Endothelial cell (in vitro differentiated cells): ENCODE results near the gene SKIDA1. TPM values are rescaled to one million over a fixed set of nuclear protein-coding genes. Genes with fewer than 3 reads are reported as not detected.

Source experiments
- DNase-seq: peaks from one replicate; pipeline ENCODE4 v3.0.0; 2021; ENCODE audit warnings: low spot score
- H3K27ac Mint-ChIP-seq: one replicate; pipeline ENCODE4 v1.8.0; 2021; ENCODE audit warnings: mixed read lengths, inconsistent platforms; ENCODE audit not compliant: unreplicated experiment
- H3K27me3 Mint-ChIP-seq: one replicate; pipeline ENCODE4 v1.8.0; 2021; ENCODE audit warnings: mild to moderate bottlenecking, moderate library complexity, mixed read lengths, inconsistent platforms; ENCODE audit not compliant: unreplicated experiment
- H3K36me3 Mint-ChIP-seq: one replicate; pipeline ENCODE4 v1.8.0; 2021; ENCODE audit warnings: mild to moderate bottlenecking, low read depth, mixed read lengths, inconsistent platforms; ENCODE audit not compliant: unreplicated experiment
- H3K4me1 Mint-ChIP-seq: one replicate; pipeline ENCODE4 v1.8.0; 2021; ENCODE audit warnings: mild to moderate bottlenecking, mixed read lengths, inconsistent platforms; ENCODE audit not compliant: unreplicated experiment
- H3K4me3 Mint-ChIP-seq: one replicate; pipeline ENCODE4 v1.8.0; 2021; ENCODE audit warnings: mild to moderate bottlenecking, mixed read lengths, inconsistent platforms; ENCODE audit not compliant: unreplicated experiment
- H3K9me3 Mint-ChIP-seq: one replicate; pipeline ENCODE4 v1.8.0; 2021; ENCODE audit warnings: mixed read lengths, inconsistent platforms; ENCODE audit not compliant: unreplicated experiment
- total RNA-seq: library from RNA; stranded (reverse); fragmentation: NEBNext Ultra II Directional; extraction: Animal tissue kit (Norgen Biotek cat#: 25700); gene quantifications from one replicate; pipeline ENCODE4 v1.2.1, GENCODE V29; 2021; ENCODE audit not compliant: unreplicated experiment
- TF ChIP-seq, protein P1 (sequence below): fragments of 200-600 bp; sonication (generic); IDR thresholded peaks from one replicate; pipeline ENCODE4 v1.5.0; 2021; ENCODE audit warnings: antibody characterized with exemption; ENCODE audit not compliant: unreplicated experiment

The SKIDA1 gene
- total RNA-seq, 1 donor from 2014 or later: 5.9 TPM

DNA sequence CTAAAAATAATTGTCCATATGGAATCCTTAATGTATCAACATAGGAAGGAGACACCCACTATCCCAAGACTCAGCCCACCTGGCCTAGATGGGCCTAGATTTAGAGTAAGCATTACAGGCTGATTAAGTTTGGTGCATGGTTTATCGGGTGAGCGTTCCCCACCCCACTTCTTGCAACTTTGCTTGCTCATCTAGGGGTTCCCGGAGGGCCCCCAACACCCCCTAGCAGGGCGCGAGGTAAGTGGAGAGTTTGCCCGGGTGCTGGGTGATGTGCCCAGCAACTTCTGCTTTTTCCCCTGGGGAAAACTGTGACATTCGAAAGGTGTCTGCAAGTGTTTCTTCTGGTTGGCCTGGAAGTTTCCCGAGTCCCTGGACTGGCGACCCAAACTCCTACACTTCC lies 31.7 kb downstream of the SKIDA1 start:
- peaks cover 25% of the 10 kb centered on the region for H3K4me1 Mint-ChIP-seq
- peak overlapping the region; percentile 82 for H3K4me3 Mint-ChIP-seq
- peaks cover 9% of the 10 kb centered on the region for H3K27me3 Mint-ChIP-seq
- H3K27ac Mint-ChIP-seq: peak overlapping the region; percentile 74
- no peaks in the 10 kb centered on the region for H3K36me3 Mint-ChIP-seq
- DNase-seq: no peak
- H3K9me3 Mint-ChIP-seq: no peaks in the 10 kb centered on the region
- TF ChIP-seq, protein P1, sequence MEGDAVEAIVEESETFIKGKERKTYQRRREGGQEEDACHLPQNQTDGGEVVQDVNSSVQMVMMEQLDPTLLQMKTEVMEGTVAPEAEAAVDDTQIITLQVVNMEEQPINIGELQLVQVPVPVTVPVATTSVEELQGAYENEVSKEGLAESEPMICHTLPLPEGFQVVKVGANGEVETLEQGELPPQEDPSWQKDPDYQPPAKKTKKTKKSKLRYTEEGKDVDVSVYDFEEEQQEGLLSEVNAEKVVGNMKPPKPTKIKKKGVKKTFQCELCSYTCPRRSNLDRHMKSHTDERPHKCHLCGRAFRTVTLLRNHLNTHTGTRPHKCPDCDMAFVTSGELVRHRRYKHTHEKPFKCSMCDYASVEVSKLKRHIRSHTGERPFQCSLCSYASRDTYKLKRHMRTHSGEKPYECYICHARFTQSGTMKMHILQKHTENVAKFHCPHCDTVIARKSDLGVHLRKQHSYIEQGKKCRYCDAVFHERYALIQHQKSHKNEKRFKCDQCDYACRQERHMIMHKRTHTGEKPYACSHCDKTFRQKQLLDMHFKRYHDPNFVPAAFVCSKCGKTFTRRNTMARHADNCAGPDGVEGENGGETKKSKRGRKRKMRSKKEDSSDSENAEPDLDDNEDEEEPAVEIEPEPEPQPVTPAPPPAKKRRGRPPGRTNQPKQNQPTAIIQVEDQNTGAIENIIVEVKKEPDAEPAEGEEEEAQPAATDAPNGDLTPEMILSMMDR: no peak

DNA sequence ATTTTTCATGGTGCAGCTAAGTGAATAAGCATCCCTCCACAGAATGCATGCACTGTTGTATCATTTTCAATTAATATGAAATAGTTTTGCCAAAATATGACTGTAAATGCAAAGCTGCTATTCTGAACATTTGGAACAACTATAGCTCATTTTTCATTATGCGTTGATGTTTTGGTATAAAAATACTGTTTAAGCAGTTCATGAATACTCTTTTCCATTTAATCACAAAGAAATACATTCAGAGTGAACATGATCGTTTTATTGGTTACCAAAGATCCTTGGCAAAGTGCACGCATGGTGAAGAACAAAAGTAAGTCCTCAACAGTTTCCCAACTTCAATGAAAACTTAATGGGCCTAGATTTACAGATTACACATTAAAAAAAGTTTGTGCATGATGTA lies 33.1 kb downstream of the SKIDA1 start:
- Mint-ChIP-seq H3K36me3 (no peaks in the 10 kb centered on the region), H3K4me1 (peaks cover 13% of the 10 kb centered on the region), H3K4me3 (no peak overlapping the region), H3K27ac (no peak overlapping the region), H3K9me3 (no peaks in the 10 kb centered on the region), H3K27me3 (peaks cover 8% of the 10 kb centered on the region)
- DNase-seq: no peak
- TF ChIP-seq, protein P1: no peak

DNA sequence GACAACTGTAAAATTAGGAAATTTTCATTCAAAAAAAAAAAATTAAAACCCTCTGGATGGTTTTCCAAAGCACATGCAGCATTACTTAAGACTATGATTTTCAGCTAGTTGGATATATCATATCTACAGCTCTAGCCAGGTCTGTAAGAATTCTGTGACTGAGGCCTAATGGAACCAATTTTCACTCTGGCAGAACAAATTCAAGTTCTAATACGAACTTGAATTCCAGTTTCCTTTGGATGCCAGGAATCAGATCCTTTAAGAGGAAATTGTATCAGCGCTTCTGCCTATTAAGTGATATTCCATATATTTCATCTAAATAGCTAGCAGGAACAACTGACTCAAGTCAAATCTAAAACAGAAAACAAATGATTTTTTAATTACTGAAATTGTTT lies 34.8 kb downstream of the SKIDA1 start:
- Mint-ChIP-seq H3K9me3 (no peaks in the 10 kb centered on the region), H3K27me3 (peaks cover 6% of the 10 kb centered on the region), H3K36me3 (no peaks in the 10 kb centered on the region), H3K4me1 (peaks cover 12% of the 10 kb centered on the region), H3K4me3 (no peak overlapping the region), H3K27ac (no peak overlapping the region)
- TF ChIP-seq, protein P1: no peak
- DNase-seq: no peak

DNA sequence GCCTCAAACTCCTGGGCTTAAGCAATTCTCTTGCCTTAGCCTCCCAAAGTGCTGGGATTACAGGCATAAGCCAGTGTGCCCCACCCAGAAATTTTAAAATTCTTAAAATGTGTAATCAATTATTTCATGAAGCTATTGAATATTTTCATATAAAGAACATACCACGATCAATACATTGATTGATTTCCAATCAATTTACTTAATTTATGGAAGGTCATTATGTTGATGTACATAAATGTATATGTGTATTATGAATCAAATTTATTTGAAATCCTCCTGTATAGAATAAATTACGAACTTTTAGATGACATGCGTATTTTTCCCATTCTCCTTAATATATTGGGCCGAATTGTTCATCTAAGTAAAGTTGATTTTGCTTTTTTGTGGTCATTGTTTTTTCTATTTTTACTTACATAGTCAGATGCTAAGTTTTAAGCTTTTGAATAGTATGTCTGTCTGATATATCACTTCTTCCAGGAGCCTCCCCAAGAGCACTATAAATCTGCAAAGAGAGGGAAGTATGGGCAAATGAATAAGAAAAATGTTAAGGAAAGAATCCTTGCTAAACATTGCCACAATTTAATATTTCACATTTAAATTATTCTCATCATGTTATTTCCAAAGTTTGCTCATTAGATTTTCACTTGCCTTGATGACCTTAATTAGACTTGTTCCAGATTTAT lies 35.3 kb downstream of the SKIDA1 start:
- DNase-seq: no peak
- Mint-ChIP-seq H3K9me3 (no peaks in the 10 kb centered on the region), H3K4me3 (no peak overlapping the region), H3K36me3 (no peaks in the 10 kb centered on the region), H3K27ac (no peak overlapping the region), H3K4me1 (peaks cover 8% of the 10 kb centered on the region), H3K27me3 (peaks cover 3% of the 10 kb centered on the region)
- TF ChIP-seq, protein P1: no peak

DNA sequence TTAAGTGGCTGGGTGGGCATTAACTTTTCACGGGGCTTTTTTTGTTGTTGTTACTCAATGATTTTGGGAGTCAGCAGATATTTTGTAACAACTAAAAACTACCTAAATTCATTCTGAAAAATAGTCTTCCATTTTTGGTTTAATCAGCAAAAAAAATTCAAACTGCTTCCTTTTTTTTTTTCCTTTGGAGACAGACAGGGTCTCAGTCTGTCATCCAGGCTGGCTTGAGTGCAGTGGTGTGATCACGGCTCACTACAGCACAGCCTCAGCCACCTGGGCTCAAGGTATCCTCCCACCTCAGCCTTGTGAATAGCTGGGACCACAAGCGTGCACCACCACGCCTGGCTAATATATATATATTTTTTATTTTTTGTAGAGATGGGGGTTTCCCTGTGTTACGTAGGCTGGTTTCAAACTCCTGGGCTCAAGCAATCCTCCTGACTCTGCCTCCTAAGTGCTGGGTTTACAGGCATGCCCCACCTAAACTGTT lies 36.5 kb downstream of the SKIDA1 start:
- Mint-ChIP-seq H3K27me3 (peaks cover 1% of the 10 kb centered on the region), H3K4me1 (peaks cover 3% of the 10 kb centered on the region), H3K36me3 (no peaks in the 10 kb centered on the region), H3K27ac (no peak overlapping the region), H3K4me3 (no peak overlapping the region), H3K9me3 (no peaks in the 10 kb centered on the region)
- TF ChIP-seq, protein P1: no peak
- no peak for DNase-seq
